Measurements from ENCODE around the gene ATP6V0D1. TPM values are rescaled to one million over a fixed set of nuclear protein-coding genes. Genes with fewer than 3 reads are reported as not detected.

The ATP6V0D1 gene
- polyA plus RNA-seq, 1 donor from 2014 or later = 188 TPM

DNA sequence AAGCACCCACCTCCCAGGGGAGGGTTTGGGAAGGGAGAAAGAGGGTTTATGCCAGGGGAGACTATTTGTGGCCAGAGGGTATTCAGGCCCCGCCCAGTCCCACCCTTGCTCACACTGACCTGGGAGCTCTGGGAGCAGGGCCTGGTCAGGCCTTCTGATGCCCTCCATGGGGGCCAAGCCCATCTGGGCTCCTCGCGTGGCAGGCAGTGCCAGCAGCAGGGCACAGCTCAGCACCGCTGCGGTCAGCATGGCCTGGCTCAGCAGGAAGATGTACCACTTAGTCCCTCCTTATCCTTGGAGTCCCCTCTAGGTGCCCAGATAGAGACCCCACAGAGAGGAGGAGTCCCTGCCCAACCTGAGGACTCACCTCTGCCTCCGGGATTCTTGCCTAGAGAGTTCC lies 2.2 kb upstream of the ATP6V0D1 start, which contains the start of gene AGRP:
Gene AGRP (minus strand): TSS at position 398 of the 400 bp plus-strand sequence. CDS start 149 bp downstream, at position 249.
- no peaks in the 10 kb centered on the region for H3F3A ChIP-seq (ENCODE audit: insufficient read depth, low read length, poor library complexity, severe bottlenecking)
- H3K4me3 ChIP-seq (ENCODE audit: low read length) = peak within 1 kb of the TSS; percentile 100
- H3K9ac ChIP-seq (ENCODE audit: low read length) = no peak within 1 kb of the TSS
- no peak for TF ChIP-seq POLR2AphosphoS5 (IDR thresholded peaks at IDR 0.05)
- H3K9me2 ChIP-seq (ENCODE audit: insufficient read depth, low read length) = no peaks in the 10 kb centered on the region
- no peak within 1 kb of the TSS for H3K4me2 ChIP-seq (ENCODE audit: low read length)
- peaks cover 23% of the 10 kb centered on the region for H3K79me2 ChIP-seq (replicated peaks; ENCODE audit: insufficient read depth, low read length)
- H3K27me3 ChIP-seq (ENCODE audit: insufficient read depth, low read depth, low read length) = no peaks in the 10 kb centered on the region
- no peaks in the 10 kb centered on the region for H4K20me1 ChIP-seq (ENCODE audit: insufficient read depth)
- no peak within 1 kb of the TSS for H3K27ac ChIP-seq (ENCODE audit: low read length)
- no peak within 1 kb of the TSS for H2AFZ ChIP-seq (ENCODE audit: low read depth, low read length)
- H3K9me3 ChIP-seq (ENCODE audit: low read length) = no peaks in the 10 kb centered on the region
- H3K36me3 ChIP-seq (ENCODE audit: insufficient read depth, low read length) = no peaks in the 10 kb centered on the region

DNA sequence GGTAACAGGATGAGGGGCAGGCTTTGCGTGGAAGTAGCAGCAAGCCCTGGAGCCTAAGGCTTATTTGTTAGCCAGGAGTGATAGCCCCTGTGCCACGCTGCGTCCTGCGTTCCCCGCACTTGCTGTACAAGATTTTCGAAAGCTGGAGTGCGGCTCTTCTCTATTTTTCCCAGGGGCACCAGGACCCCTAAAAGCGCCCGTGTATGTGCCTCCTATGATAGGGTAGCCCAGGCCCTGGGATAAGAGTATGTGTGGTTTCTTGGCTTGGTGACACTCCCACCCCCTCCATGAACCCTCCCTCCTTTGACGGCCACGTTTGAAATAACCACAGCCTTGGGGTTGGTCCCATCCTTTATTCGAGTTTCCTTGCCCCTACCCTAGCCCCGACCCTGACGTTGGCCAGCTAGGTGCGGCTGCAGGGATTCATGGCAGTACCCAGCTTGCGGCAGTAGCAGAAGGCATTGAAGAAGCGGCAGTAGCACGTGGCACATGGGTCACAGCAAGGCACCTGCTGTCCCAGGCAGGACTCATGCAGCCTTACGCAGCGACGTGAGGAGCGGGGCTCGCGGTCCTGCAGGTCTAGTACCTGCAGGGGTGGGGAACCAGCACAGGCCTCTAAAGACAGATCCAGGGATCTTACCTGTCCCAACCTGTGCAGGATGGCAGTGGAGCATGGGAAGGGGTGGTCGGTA lies 1.4 kb upstream of the ATP6V0D1 start:
- Histone ChIP-seq H3K9me2 (ENCODE audit: insufficient read depth, low read length) (no peaks in the 10 kb centered on the region), H3K36me3 (ENCODE audit: insufficient read depth, low read length) (no peaks in the 10 kb centered on the region), H3K27me3 (ENCODE audit: insufficient read depth, low read depth, low read length) (no peaks in the 10 kb centered on the region), H3K27ac (ENCODE audit: low read length) (no peak overlapping the region), H2AFZ (ENCODE audit: low read depth, low read length) (no peak overlapping the region), H3F3A (ENCODE audit: insufficient read depth, low read length, poor library complexity, severe bottlenecking) (no peaks in the 10 kb centered on the region), H3K79me2 (replicated peaks; ENCODE audit: insufficient read depth, low read length) (peaks cover 29% of the 10 kb centered on the region), H3K4me3 (ENCODE audit: low read length) (peak overlapping the region; percentile 100), H3K9ac (ENCODE audit: low read length) (peak overlapping the region; percentile 58), H4K20me1 (ENCODE audit: insufficient read depth) (no peaks in the 10 kb centered on the region), H3K4me2 (ENCODE audit: low read length) (peak overlapping the region; percentile 37), H3K9me3 (ENCODE audit: low read length) (no peaks in the 10 kb centered on the region)
- no peak for TF ChIP-seq EZH2 (IDR thresholded peaks at IDR 0.05; ENCODE audit: borderline replicate concordance, insufficient read depth, low read length, poor library complexity, severe bottlenecking)
- TF ChIP-seq MXI1 (conservative IDR thresholded peaks at IDR 0.05; ENCODE audit: poor library complexity, severe bottlenecking) = no peak
- TF ChIP-seq SMC3 (conservative IDR thresholded peaks at IDR 0.05; ENCODE audit: poor library complexity) = no peak
- TF ChIP-seq, protein P1, sequence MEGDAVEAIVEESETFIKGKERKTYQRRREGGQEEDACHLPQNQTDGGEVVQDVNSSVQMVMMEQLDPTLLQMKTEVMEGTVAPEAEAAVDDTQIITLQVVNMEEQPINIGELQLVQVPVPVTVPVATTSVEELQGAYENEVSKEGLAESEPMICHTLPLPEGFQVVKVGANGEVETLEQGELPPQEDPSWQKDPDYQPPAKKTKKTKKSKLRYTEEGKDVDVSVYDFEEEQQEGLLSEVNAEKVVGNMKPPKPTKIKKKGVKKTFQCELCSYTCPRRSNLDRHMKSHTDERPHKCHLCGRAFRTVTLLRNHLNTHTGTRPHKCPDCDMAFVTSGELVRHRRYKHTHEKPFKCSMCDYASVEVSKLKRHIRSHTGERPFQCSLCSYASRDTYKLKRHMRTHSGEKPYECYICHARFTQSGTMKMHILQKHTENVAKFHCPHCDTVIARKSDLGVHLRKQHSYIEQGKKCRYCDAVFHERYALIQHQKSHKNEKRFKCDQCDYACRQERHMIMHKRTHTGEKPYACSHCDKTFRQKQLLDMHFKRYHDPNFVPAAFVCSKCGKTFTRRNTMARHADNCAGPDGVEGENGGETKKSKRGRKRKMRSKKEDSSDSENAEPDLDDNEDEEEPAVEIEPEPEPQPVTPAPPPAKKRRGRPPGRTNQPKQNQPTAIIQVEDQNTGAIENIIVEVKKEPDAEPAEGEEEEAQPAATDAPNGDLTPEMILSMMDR (IDR thresholded peaks at IDR 0.05; ENCODE audit: poor library complexity, severe bottlenecking) = no peak
- TF ChIP-seq POLR2AphosphoS5 (IDR thresholded peaks at IDR 0.05) = no peak
- no peak for TF ChIP-seq EP300 (conservative IDR thresholded peaks at IDR 0.05; ENCODE audit: poor library complexity, severe bottlenecking)
- no peak for TF ChIP-seq REST (IDR thresholded peaks at IDR 0.05; ENCODE audit: borderline replicate concordance)
- TF ChIP-seq TAF1 (IDR thresholded peaks at IDR 0.05; ENCODE audit: low read depth) = no peak
- no peak for TF ChIP-seq RAD21 (conservative IDR thresholded peaks at IDR 0.05)
